Fibroblast of villous mesenchyme (primary cell): ENCODE measurements around the gene RUNX1. TPM values are rescaled to one million over a fixed set of nuclear protein-coding genes. Genes with fewer than 3 reads are reported as not detected.
A peak's percentile ranks its signal among the peaks of the same experiment; 100 is the strongest.

Experiments
- DNase-seq: peaks from one replicate; pipeline ENCODE4 v3.0.0-alpha.2; 2010; ENCODE audit warnings: low read depth
- H3K4me3 ChIP-seq: 2 replicates; pipeline ENCODE4 v1.5.1; 2011; ENCODE audit warnings: low read depth, mild to moderate bottlenecking, low read length
- CTCF ChIP-seq: IDR thresholded peaks from 2 replicates; pipeline ENCODE4 v1.5.1; 2012; ENCODE audit warnings: low read depth, mild to moderate bottlenecking, low read length; ENCODE audit not compliant: insufficient read depth
- total RNA-seq: library from RNA; depleted of rRNA; stranded (reverse); fragments of >200 nt; gene quantifications from 2 replicates; pipeline ENCODE4 v1.2.3, GENCODE V29; 2012

Gene RUNX1
- total RNA-seq, 1 donor: 21.6 TPM

GRCh38 chr21:34962136-34962535 lies 87.0 kb downstream of the RUNX1 start:
- DNase-seq: peak; percentile 65
- no peak overlapping the region for H3K4me3 ChIP-seq
- no peak for TF ChIP-seq CTCF

GRCh38 chr21:34960687-34961086 lies 88.4 kb downstream of the RUNX1 start:
- TF ChIP-seq CTCF: no peak
- DNase-seq: no peak
- no peak overlapping the region for H3K4me3 ChIP-seq

- no peak for DNase-seq
- no peak for TF ChIP-seq CTCF
- H3K4me3 ChIP-seq: no peak overlapping the region
Observed at GRCh38 chr21:34959607-34960006, 89.5 kb downstream of the RUNX1 start.

GRCh38 chr21:34958040-34958439 lies 91.1 kb downstream of the RUNX1 start:
- DNase-seq: no peak
- TF ChIP-seq CTCF: no peak
- no peak overlapping the region for H3K4me3 ChIP-seq

GRCh38 chr21:34956416-34957316 lies 92.4 kb downstream of the RUNX1 start:
- no peak for TF ChIP-seq CTCF
- no peak overlapping the region for H3K4me3 ChIP-seq
- DNase-seq: no peak

- DNase-seq: no peak
- no peak overlapping the region for H3K4me3 ChIP-seq
- no peak for TF ChIP-seq CTCF
Observed at GRCh38 chr21:34953950-34954349, 95.2 kb downstream of the RUNX1 start.
